ENCODE data around the gene BIRC2. TPM values are rescaled to one million over a fixed set of nuclear protein-coding genes. Genes with fewer than 3 reads are reported as not detected.

Gene BIRC2
- total RNA-seq, 4 donors from 2014 or later = 66.5 to 95.9 (median 73.2) TPM

GRCh38 chr11:102390667-102391465 lies 43.9 kb downstream of the BIRC2 start:
- peaks cover 0 to 18% (median 2%) of the 10 kb centered on the region in 4 donors for H3K36me3 ChIP-seq
- intact Hi-C loops (cut with DNase I; ENCODE audit: low total_unique reads) = loop anchor here (5.0 kb wide), 1 partner anchor 106 kb away; no protein-coding TSS in a partner anchor
- in situ Hi-C loops (cut with MboI; ENCODE audit: low pct_ligation_motif_present in 1 of 4, low pct_unique_long_range_greater_than_20kb in 1 of 4, low sequenced_read_pairs in 3 of 4) = loop anchor here (5.0 to 25.0 kb wide), 4 partner anchors 54 to 106 kb away; no protein-coding TSS in a partner anchor
- no peaks in the 10 kb centered on the region for H3K27me3 ChIP-seq
- no peak overlapping the region for H3K27ac ChIP-seq
- no peaks in the 10 kb centered on the region for H3K9me3 ChIP-seq
- DNase-seq = peak; percentile 68
- no peak for TF ChIP-seq POLR2A (IDR thresholded peaks at IDR 0.05)
- TF ChIP-seq, protein P1, sequence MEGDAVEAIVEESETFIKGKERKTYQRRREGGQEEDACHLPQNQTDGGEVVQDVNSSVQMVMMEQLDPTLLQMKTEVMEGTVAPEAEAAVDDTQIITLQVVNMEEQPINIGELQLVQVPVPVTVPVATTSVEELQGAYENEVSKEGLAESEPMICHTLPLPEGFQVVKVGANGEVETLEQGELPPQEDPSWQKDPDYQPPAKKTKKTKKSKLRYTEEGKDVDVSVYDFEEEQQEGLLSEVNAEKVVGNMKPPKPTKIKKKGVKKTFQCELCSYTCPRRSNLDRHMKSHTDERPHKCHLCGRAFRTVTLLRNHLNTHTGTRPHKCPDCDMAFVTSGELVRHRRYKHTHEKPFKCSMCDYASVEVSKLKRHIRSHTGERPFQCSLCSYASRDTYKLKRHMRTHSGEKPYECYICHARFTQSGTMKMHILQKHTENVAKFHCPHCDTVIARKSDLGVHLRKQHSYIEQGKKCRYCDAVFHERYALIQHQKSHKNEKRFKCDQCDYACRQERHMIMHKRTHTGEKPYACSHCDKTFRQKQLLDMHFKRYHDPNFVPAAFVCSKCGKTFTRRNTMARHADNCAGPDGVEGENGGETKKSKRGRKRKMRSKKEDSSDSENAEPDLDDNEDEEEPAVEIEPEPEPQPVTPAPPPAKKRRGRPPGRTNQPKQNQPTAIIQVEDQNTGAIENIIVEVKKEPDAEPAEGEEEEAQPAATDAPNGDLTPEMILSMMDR (IDR thresholded peaks at IDR 0.05) = peak; percentile 86 to 90 (median 89)
- H3K4me1 ChIP-seq = peaks cover 0 to 7% (median 0%) of the 10 kb centered on the region in 4 donors
- 66 to 100% methylated on average over 2 to 10 of the region's 12 CpGs for WGBS, 2 donors (ENCODE audit: low coverage in 1 of 2)
- H3K4me3 ChIP-seq = no peak overlapping the region

DNA sequence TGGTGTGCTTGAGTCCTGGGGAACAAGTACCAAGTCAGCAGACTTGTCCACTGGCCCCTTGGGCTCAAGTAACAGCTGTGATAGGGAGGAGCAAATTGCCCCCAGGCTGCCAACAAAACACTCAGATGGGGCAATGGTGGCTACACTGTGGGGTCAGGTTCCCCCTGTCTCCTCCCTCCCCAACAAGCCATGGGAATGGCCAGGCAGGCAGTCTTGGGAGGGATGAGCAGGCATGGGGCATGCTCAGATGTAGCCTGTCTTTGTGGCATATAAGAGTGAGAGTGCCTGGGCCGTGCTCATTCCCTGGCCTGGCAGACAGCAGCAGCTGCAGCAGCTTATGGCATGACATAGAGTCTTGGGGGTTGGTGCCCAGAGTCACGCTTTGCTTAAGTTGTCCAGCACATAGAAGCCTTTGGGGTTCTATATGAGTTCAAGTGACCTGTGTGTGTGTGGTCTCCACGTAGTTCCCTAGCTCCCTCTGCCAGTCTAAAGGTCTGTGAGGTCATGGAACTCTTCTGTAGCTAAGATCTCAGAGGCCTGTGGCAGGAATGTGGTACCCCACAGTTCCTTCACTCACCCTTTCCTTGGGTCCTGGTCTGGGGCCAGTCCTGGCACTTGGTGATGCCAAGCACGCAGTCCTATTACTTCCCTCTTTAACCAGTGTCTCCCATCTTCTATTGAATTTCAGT lies 44.7 kb downstream of the BIRC2 start:
- peaks cover 0 to 12% (median 2%) of the 10 kb centered on the region in 4 donors for H3K36me3 ChIP-seq
- no peak for TF ChIP-seq POLR2AphosphoS5 (IDR thresholded peaks at IDR 0.05)
- TF ChIP-seq, protein P1 (IDR thresholded peaks at IDR 0.05) = no peak
- no peak for TF ChIP-seq POLR2A (IDR thresholded peaks at IDR 0.05)
- TF ChIP-seq EP300 (IDR thresholded peaks at IDR 0.05; ENCODE audit: low read depth) = no peak
- in situ Hi-C loops (cut with MboI; ENCODE audit: low pct_ligation_motif_present in 1 of 4, low pct_unique_long_range_greater_than_20kb in 1 of 4, low sequenced_read_pairs in 3 of 4) = loop anchor here (5.0 to 25.0 kb wide), 4 partner anchors 53 to 106 kb away; no protein-coding TSS in a partner anchor
- peaks cover 0 to 3% (median 0%) of the 10 kb centered on the region in 4 donors for H3K4me1 ChIP-seq
- no peaks in the 10 kb centered on the region for H3K9me3 ChIP-seq
- intact Hi-C loops (cut with DNase I; ENCODE audit: low total_unique reads) = loop anchor here (5.0 kb wide), 1 partner anchor 106 kb away; no protein-coding TSS in a partner anchor
- H3K4me3 ChIP-seq = no peak overlapping the region
- H3K27me3 ChIP-seq = no peaks in the 10 kb centered on the region
- no peak for DNase-seq
- WGBS, 2 donors (ENCODE audit: low coverage in 1 of 2) = 87 to 93% methylated on average over 3 to 4 of the region's 4 CpGs
- no peak overlapping the region for H3K27ac ChIP-seq

DNA sequence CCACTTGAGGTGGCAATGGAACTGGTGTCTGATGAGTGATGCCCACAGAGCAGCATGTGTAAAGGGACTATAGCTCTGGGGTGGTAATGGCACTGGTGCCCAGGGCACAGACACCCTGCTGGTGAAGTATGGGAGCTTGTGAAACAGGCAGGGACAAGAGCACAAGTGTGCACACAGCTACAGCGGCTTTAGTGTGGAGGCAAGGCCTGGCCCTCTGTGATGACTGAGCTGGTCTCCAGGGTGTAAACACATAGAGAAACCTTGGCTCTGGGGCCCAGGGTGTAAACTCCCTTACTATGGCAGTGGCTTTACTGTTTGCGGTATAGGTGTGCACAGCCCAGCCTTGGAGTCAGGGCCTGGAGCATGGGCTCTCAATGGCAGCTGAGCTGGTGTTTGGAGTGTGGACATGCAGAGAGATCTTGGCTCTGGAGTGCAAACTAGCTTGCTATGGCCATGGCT lies 46.3 kb downstream of the BIRC2 start:
- peaks cover 0 to 11% (median 2%) of the 10 kb centered on the region in 4 donors for H3K36me3 ChIP-seq
- intact Hi-C loops (cut with DNase I; ENCODE audit: low total_unique reads) (loop anchor here (5.0 kb wide), 1 partner anchor 104 kb away; no protein-coding TSS in a partner anchor), in situ Hi-C loops (cut with MboI; ENCODE audit: low pct_ligation_motif_present in 1 of 4, low pct_unique_long_range_greater_than_20kb in 1 of 4, low sequenced_read_pairs in 3 of 4) (loop anchor here (5.0 to 25.0 kb wide), 4 partner anchors 52 to 104 kb away; no protein-coding TSS in a partner anchor)
- no peak overlapping the region for H3K27ac ChIP-seq
- no peak for TF ChIP-seq POLR2A (IDR thresholded peaks at IDR 0.05)
- no peak for TF ChIP-seq EP300 (IDR thresholded peaks at IDR 0.05; ENCODE audit: low read depth)
- TF ChIP-seq, protein P1 (IDR thresholded peaks at IDR 0.05) = no peak
- no peak for TF ChIP-seq POLR2AphosphoS5 (IDR thresholded peaks at IDR 0.05)
- peaks cover 0 to 6% (median 1%) of the 10 kb centered on the region in 4 donors for H3K4me1 ChIP-seq
- WGBS, 2 donors (ENCODE audit: low coverage in 1 of 2) = 80 to 94% methylated on average over 1 to 2 of the region's 2 CpGs
- no peak for DNase-seq
- no peak overlapping the region for H3K4me3 ChIP-seq
- H3K27me3 ChIP-seq = no peaks in the 10 kb centered on the region
- H3K9me3 ChIP-seq = no peaks in the 10 kb centered on the region
